Cardiac muscle cell (in vitro differentiated cells and primary cell): ENCODE data around the gene RPL37A. TPM values are rescaled to one million over a fixed set of nuclear protein-coding genes. Genes with fewer than 3 reads are reported as not detected.
A peak's percentile ranks its signal among the peaks of the same experiment; 100 is the strongest.

Source experiments
- DNase-seq, 2 donors: peaks; one replicate each; pipeline versions ENCODE4 v3.0.0 to v3.0.0-alpha.2; 2010 to 2017; ENCODE audit warnings: low read depth in 1 of 2, low spot score in 1 of 2
- H3K27ac ChIP-seq: fragments of 200-600 bp; sonication (generic); 2 replicates; pipeline ENCODE4 v1.5.1; 2016
- H3K27me3 ChIP-seq: fragments of 200-600 bp; sonication (generic); 2 replicates; pipeline ENCODE4 v1.6.0; 2016; ENCODE audit warnings: control low read depth
- H3K36me3 ChIP-seq: fragments of 200-600 bp; sonication (generic); 2 replicates; pipeline ENCODE4 v1.5.1; 2016; ENCODE audit warnings: control low read depth
- H3K4me1 ChIP-seq: fragments of 200-600 bp; sonication (generic); 2 replicates; pipeline ENCODE4 v1.8.1; 2017; ENCODE audit warnings: low read depth, mild to moderate bottlenecking, mixed run types
- H3K4me3 ChIP-seq: fragments of 200-600 bp; sonication (generic); 2 replicates; pipeline ENCODE4 v1.5.1; 2016; ENCODE audit warnings: mild to moderate bottlenecking
- H3K9me3 ChIP-seq: fragments of 200-600 bp; sonication (generic); 2 replicates; pipeline ENCODE4 v1.5.1; 2017; ENCODE audit warnings: low read depth, mild to moderate bottlenecking, control low read depth
- polyA plus RNA-seq: library from polyadenylated mRNA; unstranded; fragments of >200 nt; fragmentation: Nextera tagmentation; extraction: Ambion mirVana; gene quantifications from 2 replicates; pipeline ENCODE4 v1.2.1, GENCODE V29; 2016
- total RNA-seq: library from RNA; depleted of rRNA; stranded (reverse); fragments of >200 nt; gene quantifications from 2 replicates; pipeline ENCODE4 v1.2.3, GENCODE V29; 2016
- TF ChIP-seq, protein P1 (sequence below): IDR thresholded peaks from 2 replicates; pipeline ENCODE4 v1.5.1; 2012; ENCODE audit warnings: low read depth, mild to moderate bottlenecking, low read length

RPL37A gene
- total and polyA plus RNA-seq, 2 experiments from 2014 or later: 685 to 1,245 TPM

DNA sequence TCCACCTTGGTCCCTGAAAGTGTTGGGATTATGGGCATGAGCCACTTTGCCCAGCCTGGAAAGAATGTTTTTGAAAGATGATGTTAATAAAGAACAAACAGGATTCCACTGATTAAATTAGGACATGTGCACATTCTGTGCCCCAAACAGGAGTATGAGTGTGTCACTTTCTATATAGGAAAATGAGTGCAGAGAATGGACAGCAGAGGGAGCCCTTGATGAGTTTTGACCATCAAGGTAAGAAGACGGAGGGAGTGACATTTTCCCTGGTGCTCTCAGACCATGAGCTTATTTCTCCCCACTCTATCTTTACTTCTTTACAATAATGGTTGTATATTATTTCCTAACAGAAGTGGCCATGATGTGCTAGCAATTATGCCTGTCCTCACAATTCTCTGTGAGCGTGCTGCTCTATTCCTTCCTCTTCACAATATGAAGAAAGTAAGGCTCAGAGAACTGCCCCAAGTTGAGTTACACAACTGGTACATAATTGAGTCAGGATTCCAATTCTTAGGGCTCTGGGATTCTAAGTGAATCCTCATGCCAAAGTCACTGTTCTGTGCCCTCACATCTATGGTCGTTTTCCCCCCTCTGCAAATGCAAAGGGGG lies 20.6 kb downstream of the RPL37A start:
- Histone ChIP-seq H3K36me3 (peaks cover 3% of the 10 kb centered on the region), H3K27ac (no peak overlapping the region), H3K4me1 (no peaks in the 10 kb centered on the region), H3K27me3 (no peaks in the 10 kb centered on the region), H3K4me3 (no peak overlapping the region), H3K9me3 (no peaks in the 10 kb centered on the region)
- TF ChIP-seq, protein P1, sequence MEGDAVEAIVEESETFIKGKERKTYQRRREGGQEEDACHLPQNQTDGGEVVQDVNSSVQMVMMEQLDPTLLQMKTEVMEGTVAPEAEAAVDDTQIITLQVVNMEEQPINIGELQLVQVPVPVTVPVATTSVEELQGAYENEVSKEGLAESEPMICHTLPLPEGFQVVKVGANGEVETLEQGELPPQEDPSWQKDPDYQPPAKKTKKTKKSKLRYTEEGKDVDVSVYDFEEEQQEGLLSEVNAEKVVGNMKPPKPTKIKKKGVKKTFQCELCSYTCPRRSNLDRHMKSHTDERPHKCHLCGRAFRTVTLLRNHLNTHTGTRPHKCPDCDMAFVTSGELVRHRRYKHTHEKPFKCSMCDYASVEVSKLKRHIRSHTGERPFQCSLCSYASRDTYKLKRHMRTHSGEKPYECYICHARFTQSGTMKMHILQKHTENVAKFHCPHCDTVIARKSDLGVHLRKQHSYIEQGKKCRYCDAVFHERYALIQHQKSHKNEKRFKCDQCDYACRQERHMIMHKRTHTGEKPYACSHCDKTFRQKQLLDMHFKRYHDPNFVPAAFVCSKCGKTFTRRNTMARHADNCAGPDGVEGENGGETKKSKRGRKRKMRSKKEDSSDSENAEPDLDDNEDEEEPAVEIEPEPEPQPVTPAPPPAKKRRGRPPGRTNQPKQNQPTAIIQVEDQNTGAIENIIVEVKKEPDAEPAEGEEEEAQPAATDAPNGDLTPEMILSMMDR: peak; percentile 73
- DNase-seq: peak; percentile 87 to 89

DNA sequence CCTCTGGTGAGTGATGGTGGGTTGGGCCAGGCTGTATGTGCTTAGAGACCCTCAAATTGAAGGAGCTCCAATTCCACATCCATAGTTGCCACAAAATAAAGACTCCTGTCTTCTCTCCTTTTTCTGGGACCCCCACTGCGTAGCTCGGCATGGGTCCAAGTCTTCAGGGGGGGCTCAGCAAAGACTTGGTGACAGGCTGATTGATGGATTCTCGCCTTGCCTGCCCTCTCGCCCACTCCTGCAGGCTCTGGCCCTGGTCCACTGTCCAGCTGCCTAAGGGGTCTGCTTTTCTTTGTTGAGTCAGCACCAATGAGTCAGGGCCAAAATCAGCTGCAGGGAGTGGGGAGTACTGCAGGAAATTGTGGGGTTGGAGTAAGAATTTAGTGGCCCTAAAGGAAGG lies 21.5 kb downstream of the RPL37A start:
- no peaks in the 10 kb centered on the region for H3K27me3 ChIP-seq
- H3K9me3 ChIP-seq: no peaks in the 10 kb centered on the region
- H3K4me3 ChIP-seq: no peak overlapping the region
- peaks cover 3% of the 10 kb centered on the region for H3K36me3 ChIP-seq
- peak in 1 of 2 donors; percentile 62 for DNase-seq
- TF ChIP-seq, protein P1: no peak
- no peak overlapping the region for H3K27ac ChIP-seq
- H3K4me1 ChIP-seq: no peaks in the 10 kb centered on the region

GRCh38 chr2:216522892-216523502 lies 24.4 kb downstream of the RPL37A start:
- TF ChIP-seq, protein P1: no peak
- H3K4me3 ChIP-seq: no peak overlapping the region

DNA sequence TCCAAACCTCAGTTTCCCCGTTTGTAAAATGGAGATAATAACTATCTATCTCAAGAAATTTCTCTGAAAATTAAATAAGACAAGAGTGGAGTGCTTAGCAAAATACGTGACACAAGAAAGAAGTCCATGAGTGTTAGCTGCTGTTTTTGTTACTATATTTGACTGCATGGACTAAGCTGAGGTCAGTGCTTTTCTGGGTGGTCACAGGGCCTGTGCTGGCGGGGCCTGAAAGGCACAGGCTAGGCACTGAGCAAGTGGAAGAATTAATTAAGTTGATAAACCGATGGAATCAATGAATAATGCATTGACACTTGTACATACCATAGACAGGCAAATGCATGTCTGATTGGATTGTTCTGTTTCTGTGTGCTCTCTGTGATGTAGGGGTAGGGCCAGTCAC lies 27.3 kb downstream of the RPL37A start:
- Histone ChIP-seq H3K4me1 (peaks cover 13% of the 10 kb centered on the region), H3K27ac (no peak overlapping the region), H3K27me3 (no peaks in the 10 kb centered on the region), H3K36me3 (peaks cover 1% of the 10 kb centered on the region), H3K9me3 (no peaks in the 10 kb centered on the region), H3K4me3 (no peak overlapping the region)
- TF ChIP-seq, protein P1: no peak
- DNase-seq: no peak

More at GRCh38 chr2:216522892-216523502, 24.4 kb downstream of the RPL37A start:
- Histone ChIP-seq H3K4me1 (peaks cover 7% of the 10 kb centered on the region), H3K27me3 (no peaks in the 10 kb centered on the region), H3K36me3 (peaks cover 3% of the 10 kb centered on the region), H3K27ac (no peak overlapping the region), H3K9me3 (no peaks in the 10 kb centered on the region)
- no peak for DNase-seq

DNA sequence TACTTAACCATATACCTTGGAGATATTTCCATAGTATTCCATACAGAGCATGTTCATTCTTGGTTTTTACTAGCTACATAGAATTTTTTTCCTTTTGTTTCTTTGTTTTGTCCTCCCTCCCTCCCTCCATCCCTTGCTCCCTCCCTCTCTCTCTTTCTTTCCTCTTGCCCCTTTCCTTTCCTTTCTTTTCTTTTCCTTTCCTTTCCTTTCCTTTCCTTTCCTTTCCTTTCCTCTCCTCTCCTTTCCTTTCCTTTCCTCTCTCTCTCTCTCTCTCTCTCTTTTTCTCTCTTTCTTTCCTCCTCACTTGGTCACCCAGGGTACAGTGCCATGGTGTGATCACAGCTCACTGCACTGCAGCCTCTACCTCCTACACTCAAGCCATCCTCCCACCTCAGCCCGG lies 28.3 kb downstream of the RPL37A start:
- H3K4me3 ChIP-seq: no peak overlapping the region
- TF ChIP-seq, protein P1: no peak

More for the DNA sequence above, 28.3 kb downstream of the RPL37A start:
- Histone ChIP-seq H3K27ac (no peak overlapping the region), H3K27me3 (no peaks in the 10 kb centered on the region), H3K4me1 (peaks cover 16% of the 10 kb centered on the region), H3K9me3 (no peaks in the 10 kb centered on the region), H3K36me3 (no peaks in the 10 kb centered on the region)
- DNase-seq: no peak
